K562 (cell line): ENCODE measurements around the gene TRIAP1. TPM values are rescaled to one million over a fixed set of nuclear protein-coding genes. Genes with fewer than 3 reads are reported as not detected.

ENCODE experiments used
- CBX5 ChIP-seq: IDR thresholded peaks from 2 replicates; pipeline ENCODE4 v1.6.1; 2014; ENCODE audit warnings: low read depth, borderline replicate concordance
- COPS2 ChIP-seq: fragments of 450-650 bp; conservative IDR thresholded peaks from 2 replicates; pipeline ENCODE4 v1.6.1; 2016; ENCODE audit warnings: mild to moderate bottlenecking, moderate library complexity
- GATA2 ChIP-seq: sonication (generic); formaldehyde crosslinking; IDR thresholded peaks from 2 replicates; pipeline ENCODE4 v1.4.0; 2020; ENCODE audit warnings: mild to moderate bottlenecking, missing genetic modification reagents
- GATAD2A ChIP-seq: fragments of 450-650 bp; IDR thresholded peaks from 2 replicates; pipeline ENCODE4 v1.6.1; 2017
- GATAD2B ChIP-seq: fragments of 450-650 bp; IDR thresholded peaks from 2 replicates; pipeline ENCODE4 v1.6.1; 2017; ENCODE audit warnings: mild to moderate bottlenecking, borderline replicate concordance
- HDGF ChIP-seq: fragments of 450-650 bp; IDR thresholded peaks from 2 replicates; pipeline ENCODE4 v1.6.1; 2016
- MECOM ChIP-seq: fragments of 250-450 bp; sonication (Bioruptor Pico); IDR thresholded peaks from 2 replicates; pipeline ENCODE4 v1.8.0; 2022; ENCODE audit warnings: inconsistent platforms
- NFYB ChIP-seq: IDR thresholded peaks from 2 replicates; pipeline ENCODE4 v1.6.1; 2011; ENCODE audit warnings: mild to moderate bottlenecking, moderate library complexity; ENCODE audit not compliant: insufficient read length; ENCODE audit errors: extremely low read depth
- RFX1 ChIP-seq: fragments of 450-650 bp; IDR thresholded peaks from 2 replicates; pipeline ENCODE4 v1.6.1; 2016; ENCODE audit warnings: mild to moderate bottlenecking, moderate library complexity
- RUNX1 ChIP-seq: sonication (generic); IDR thresholded peaks from 2 replicates; pipeline ENCODE4 v1.6.1; 2016; ENCODE audit warnings: antibody characterized with exemption, low read depth
- SETDB1 ChIP-seq: IDR thresholded peaks from one replicate; pipeline ENCODE4 v1.6.1; 2012; ENCODE audit warnings: low read length, control low read depth, inconsistent platforms
- TBL1XR1 ChIP-seq, 2 experiments: IDR thresholded peaks; 2 replicates each; pipeline ENCODE4 v1.6.1; 2012; ENCODE audit warnings: improper control_type of control experiment in 2 of 2, low read length in 2 of 2, mild to moderate bottlenecking in 1 of 2
- TOE1 ChIP-seq, 2 experiments: fragments of 450-650 bp in 1 of 2; sonication (generic) in 1 of 2; formaldehyde crosslinking in 1 of 2; IDR thresholded peaks; 2 replicates each; pipeline versions ENCODE4 v1.7.1 to v1.8.0; 2016 to 2022; ENCODE audit warnings: borderline replicate concordance in 2 of 2, mild to moderate bottlenecking in 2 of 2, antibody characterized with exemption in 1 of 2, inconsistent platforms in 1 of 2, low read depth in 1 of 2, missing genetic modification reagents in 1 of 2, moderate library complexity in 1 of 2
- ZNF239 ChIP-seq: fragments of 250-450 bp; sonication (Bioruptor Pico); IDR thresholded peaks from 2 replicates; pipeline ENCODE4 v1.4.0; 2020; ENCODE audit warnings: mild to moderate bottlenecking
- polyA plus RNA-seq, 8 experiments: library from polyadenylated mRNA; depleted of rRNA in 4 of 8; stranded (reverse) in 5 of 8; unstranded in 3 of 8; fragments of >200 nt; fragmentation: Nextera tagmentation in 2 of 8; fragmentation: Illumina TruSeq in 1 of 8; extraction: Ambion mirVana in 2 of 8; extraction: Trizol in 1 of 8; gene quantifications; 2 replicates each; pipeline versions ENCODE4 v1.2.1 to v1.2.3, GENCODE V29; 2011 to 2014; ENCODE audit warnings: inconsistent platforms in 1 of 8, missing spikeins in 1 of 8
- total RNA-seq, 7 experiments: library from RNA; depleted of rRNA in 6 of 7; stranded (reverse); fragments of >200 nt in 6 of 7; fragmentation: Illumina TruSeq in 2 of 7; extraction: Trizol in 2 of 7; gene quantifications; 2 replicates each; pipeline versions ENCODE4 v1.2.1 to v1.2.3, GENCODE V29; 2011 to 2021; ENCODE audit warnings: low replicate concordance in 1 of 7
- TF ChIP-seq, protein P1 (sequence below): fragments of 450-650 bp; IDR thresholded peaks from 2 replicates; pipeline ENCODE4 v1.6.1; 2018; ENCODE audit not compliant: partially characterized antibody
- TF ChIP-seq, protein P2 (sequence below): sonication (generic); formaldehyde crosslinking; IDR thresholded peaks from 2 replicates; pipeline ENCODE4 v1.8.1; 2023; ENCODE audit warnings: mild to moderate bottlenecking, missing genetic modification reagents
- TF ChIP-seq, protein P3 (sequence below): fragments of 250-450 bp; sonication (Bioruptor Pico); IDR thresholded peaks from 2 replicates; pipeline ENCODE4 v1.5.0; 2021
- TF ChIP-seq, protein P4 (sequence below): fragments of 250-450 bp; sonication (Bioruptor Pico); IDR thresholded peaks from 2 replicates; pipeline ENCODE4 v1.8.0; 2021; ENCODE audit warnings: moderate library complexity, mild to moderate bottlenecking, inconsistent platforms
- TF ChIP-seq, protein P5 (sequence below): fragments of 250-450 bp; sonication (Bioruptor Pico); IDR thresholded peaks from 2 replicates; pipeline ENCODE4 v1.4.0; 2020

TRIAP1 gene
- total and polyA plus RNA-seq, 9 of the 15 experiments (the other 6 are each of a cell fraction or from before 2014, with no cell fraction given), result 37.3 to 354 (median 65.4) TPM

DNA sequence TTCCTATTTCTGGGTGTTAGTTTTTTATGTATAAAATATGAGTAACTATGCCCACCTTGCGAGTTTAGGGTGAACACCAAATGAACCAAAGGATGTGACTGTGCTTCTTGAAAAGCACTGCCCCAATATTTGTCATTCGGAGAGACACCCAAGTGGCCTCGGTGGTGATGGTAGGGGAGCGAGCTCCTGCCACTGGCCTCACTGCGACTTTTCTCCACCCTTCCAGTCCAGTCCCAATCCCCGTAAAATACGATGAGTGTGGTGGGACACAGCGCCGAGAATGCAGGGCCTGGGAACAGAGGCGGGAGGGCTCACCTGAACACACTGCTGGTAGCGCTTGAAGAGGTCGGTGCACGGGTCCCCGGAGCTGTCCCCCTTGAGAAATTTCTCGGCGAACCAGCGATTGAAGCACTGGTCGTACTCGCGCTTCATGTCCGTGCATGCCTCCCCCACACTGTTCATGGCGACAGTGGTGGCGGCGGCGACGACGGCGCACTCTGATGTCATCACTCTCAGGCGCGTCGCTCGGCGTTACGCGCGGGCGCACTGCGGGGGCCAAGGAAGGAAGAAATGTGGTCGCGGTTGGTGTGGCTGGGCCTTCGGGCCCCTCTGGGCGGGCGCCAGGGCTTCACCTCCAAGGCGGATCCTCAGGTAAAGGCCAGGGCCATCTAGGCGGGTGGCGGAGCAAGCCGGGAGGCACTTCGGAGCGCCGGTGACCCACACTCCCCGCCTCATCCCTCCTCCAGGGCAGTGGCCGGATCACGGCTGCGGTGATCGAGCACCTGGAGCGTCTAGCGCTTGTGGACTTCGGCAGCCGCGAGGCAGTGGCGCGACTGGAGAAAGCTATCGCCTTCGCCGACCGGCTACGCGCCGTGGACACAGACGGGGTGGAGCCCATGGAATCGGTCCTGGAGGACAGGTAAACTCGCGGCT lies at the start of gene TRIAP1, which contains the start of gene GATC (continued):
- TF ChIP-seq TOE1 (IDR thresholded peaks at IDR 0.05; ENCODE audit: borderline replicate concordance) (peak; percentile 77), TOE1 (CRISPR knock-in tag; IDR thresholded peaks at IDR 0.05; ENCODE audit: borderline replicate concordance, low read depth) (0 out of 2 replicates have a peak, but pooled peaks have one; percentile 12), COPS2 (no peak; the same call in 1 of the 2 replicates), GATAD2A (no peak), TBL1XR1 (IDR thresholded peaks at IDR 0.05; ENCODE audit: low read length in 2 of 2) (peak in 1 of 2 experiments; percentile 98; a peak in 2 of 4 replicates), RFX1 (peak; percentile 34; the same call in 1 of the 2 replicates), SETDB1 (no peak), HDGF (no peak), ZNF239 (no peak), GATAD2B (no peak), GATA2 (no peak), CBX5 (no peak), MECOM (no peak), RUNX1 (no peak; the same call in 1 of the 2 replicates), NFYB (no peak)
- TF ChIP-seq, protein P1, sequence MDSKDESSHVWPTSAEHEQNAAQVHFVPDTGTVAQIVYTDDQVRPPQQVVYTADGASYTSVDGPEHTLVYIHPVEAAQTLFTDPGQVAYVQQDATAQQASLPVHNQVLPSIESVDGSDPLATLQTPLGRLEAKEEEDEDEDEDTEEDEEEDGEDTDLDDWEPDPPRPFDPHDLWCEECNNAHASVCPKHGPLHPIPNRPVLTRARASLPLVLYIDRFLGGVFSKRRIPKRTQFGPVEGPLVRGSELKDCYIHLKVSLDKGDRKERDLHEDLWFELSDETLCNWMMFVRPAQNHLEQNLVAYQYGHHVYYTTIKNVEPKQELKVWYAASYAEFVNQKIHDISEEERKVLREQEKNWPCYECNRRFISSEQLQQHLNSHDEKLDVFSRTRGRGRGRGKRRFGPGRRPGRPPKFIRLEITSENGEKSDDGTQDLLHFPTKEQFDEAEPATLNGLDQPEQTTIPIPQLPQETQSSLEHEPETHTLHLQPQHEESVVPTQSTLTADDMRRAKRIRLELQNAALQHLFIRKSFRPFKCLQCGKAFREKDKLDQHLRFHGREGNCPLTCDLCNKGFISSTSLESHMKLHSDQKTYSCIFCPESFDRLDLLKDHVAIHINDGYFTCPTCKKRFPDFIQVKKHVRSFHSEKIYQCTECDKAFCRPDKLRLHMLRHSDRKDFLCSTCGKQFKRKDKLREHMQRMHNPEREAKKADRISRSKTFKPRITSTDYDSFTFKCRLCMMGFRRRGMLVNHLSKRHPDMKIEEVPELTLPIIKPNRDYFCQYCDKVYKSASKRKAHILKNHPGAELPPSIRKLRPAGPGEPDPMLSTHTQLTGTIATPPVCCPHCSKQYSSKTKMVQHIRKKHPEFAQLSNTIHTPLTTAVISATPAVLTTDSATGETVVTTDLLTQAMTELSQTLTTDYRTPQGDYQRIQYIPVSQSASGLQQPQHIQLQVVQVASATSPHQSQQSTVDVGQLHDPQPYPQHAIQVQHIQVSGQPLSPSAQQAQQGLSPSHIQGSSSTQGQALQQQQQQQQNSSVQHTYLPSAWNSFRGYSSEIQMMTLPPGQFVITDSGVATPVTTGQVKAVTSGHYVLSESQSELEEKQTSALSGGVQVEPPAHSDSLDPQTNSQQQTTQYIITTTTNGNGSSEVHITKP, result peak; percentile 37
- TF ChIP-seq, protein P2, sequence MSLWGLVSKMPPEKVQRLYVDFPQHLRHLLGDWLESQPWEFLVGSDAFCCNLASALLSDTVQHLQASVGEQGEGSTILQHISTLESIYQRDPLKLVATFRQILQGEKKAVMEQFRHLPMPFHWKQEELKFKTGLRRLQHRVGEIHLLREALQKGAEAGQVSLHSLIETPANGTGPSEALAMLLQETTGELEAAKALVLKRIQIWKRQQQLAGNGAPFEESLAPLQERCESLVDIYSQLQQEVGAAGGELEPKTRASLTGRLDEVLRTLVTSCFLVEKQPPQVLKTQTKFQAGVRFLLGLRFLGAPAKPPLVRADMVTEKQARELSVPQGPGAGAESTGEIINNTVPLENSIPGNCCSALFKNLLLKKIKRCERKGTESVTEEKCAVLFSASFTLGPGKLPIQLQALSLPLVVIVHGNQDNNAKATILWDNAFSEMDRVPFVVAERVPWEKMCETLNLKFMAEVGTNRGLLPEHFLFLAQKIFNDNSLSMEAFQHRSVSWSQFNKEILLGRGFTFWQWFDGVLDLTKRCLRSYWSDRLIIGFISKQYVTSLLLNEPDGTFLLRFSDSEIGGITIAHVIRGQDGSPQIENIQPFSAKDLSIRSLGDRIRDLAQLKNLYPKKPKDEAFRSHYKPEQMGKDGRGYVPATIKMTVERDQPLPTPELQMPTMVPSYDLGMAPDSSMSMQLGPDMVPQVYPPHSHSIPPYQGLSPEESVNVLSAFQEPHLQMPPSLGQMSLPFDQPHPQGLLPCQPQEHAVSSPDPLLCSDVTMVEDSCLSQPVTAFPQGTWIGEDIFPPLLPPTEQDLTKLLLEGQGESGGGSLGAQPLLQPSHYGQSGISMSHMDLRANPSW (CRISPR knock-in tag), result no peak
- TF ChIP-seq, protein P3, sequence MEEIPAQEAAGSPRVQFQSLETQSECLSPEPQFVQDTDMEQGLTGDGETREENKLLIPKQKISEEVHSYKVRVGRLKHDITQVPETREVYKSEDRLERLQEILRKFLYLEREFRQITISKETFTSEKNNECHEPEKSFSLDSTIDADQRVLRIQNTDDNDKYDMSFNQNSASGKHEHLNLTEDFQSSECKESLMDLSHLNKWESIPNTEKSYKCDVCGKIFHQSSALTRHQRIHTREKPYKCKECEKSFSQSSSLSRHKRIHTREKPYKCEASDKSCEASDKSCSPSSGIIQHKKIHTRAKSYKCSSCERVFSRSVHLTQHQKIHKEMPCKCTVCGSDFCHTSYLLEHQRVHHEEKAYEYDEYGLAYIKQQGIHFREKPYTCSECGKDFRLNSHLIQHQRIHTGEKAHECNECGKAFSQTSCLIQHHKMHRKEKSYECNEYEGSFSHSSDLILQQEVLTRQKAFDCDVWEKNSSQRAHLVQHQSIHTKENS (CRISPR knock-in tag), result no peak
- TF ChIP-seq, protein P4, sequence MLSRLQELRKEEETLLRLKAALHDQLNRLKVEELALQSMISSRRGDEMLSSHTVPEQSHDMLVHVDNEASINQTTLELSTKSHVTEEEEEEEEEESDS (CRISPR knock-in tag), result no peak
- TF ChIP-seq, protein P5, sequence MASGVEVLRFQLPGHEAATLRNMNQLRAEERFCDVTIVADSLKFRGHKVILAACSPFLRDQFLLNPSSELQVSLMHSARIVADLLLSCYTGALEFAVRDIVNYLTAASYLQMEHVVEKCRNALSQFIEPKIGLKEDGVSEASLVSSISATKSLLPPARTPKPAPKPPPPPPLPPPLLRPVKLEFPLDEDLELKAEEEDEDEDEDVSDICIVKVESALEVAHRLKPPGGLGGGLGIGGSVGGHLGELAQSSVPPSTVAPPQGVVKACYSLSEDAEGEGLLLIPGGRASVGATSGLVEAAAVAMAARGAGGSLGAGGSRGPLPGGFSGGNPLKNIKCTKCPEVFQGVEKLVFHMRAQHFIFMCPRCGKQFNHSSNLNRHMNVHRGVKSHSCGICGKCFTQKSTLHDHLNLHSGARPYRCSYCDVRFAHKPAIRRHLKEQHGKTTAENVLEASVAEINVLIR, result peak; percentile 100
